RPMI8226 (cell line): ENCODE measurements around the gene COBLL1.

Source experiments
- DNase-seq: peaks from one replicate; pipeline ENCODE4 v3.0.0-alpha.2; 2015

Gene COBLL1, protein sequence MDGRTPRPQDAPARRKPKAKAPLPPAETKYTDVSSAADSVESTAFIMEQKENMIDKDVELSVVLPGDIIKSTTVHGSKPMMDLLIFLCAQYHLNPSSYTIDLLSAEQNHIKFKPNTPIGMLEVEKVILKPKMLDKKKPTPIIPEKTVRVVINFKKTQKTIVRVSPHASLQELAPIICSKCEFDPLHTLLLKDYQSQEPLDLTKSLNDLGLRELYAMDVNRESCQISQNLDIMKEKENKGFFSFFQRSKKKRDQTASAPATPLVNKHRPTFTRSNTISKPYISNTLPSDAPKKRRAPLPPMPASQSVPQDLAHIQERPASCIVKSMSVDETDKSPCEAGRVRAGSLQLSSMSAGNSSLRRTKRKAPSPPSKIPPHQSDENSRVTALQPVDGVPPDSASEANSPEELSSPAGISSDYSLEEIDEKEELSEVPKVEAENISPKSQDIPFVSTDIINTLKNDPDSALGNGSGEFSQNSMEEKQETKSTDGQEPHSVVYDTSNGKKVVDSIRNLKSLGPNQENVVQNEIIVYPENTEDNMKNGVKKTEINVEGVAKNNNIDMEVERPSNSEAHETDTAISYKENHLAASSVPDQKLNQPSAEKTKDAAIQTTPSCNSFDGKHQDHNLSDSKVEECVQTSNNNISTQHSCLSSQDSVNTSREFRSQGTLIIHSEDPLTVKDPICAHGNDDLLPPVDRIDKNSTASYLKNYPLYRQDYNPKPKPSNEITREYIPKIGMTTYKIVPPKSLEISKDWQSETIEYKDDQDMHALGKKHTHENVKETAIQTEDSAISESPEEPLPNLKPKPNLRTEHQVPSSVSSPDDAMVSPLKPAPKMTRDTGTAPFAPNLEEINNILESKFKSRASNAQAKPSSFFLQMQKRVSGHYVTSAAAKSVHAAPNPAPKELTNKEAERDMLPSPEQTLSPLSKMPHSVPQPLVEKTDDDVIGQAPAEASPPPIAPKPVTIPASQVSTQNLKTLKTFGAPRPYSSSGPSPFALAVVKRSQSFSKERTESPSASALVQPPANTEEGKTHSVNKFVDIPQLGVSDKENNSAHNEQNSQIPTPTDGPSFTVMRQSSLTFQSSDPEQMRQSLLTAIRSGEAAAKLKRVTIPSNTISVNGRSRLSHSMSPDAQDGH

GRCh38 chr2:164841719-164842623 is at the start of gene COBLL1:
COBLL1 (minus strand) TSS chr2:164841823; CDS start chr2:164841196, 627 bp downstream.
- DNase-seq, result peak; percentile 85

- no peak for DNase-seq
Measured at GRCh38 chr2:164890544-164890943, 48.9 kb upstream of the COBLL1 start.

GRCh38 chr2:164888592-164888991 is 47.0 kb upstream of the COBLL1 start:
- no peak for DNase-seq

GRCh38 chr2:164887434-164888144 is 46.0 kb upstream of the COBLL1 start:
- no peak for DNase-seq

GRCh38 chr2:164882276-164882675 is 40.7 kb upstream of the COBLL1 start:
- DNase-seq, result no peak

GRCh38 chr2:164881524-164881923 is 39.9 kb upstream of the COBLL1 start:
- no peak for DNase-seq

- no peak for DNase-seq
Measured at GRCh38 chr2:164879901-164880535, 38.4 kb upstream of the COBLL1 start.

- DNase-seq, result no peak
Measured at GRCh38 chr2:164877927-164878326, 36.3 kb upstream of the COBLL1 start.

- no peak for DNase-seq
Measured at GRCh38 chr2:164877169-164877568, 35.5 kb upstream of the COBLL1 start.

DNA sequence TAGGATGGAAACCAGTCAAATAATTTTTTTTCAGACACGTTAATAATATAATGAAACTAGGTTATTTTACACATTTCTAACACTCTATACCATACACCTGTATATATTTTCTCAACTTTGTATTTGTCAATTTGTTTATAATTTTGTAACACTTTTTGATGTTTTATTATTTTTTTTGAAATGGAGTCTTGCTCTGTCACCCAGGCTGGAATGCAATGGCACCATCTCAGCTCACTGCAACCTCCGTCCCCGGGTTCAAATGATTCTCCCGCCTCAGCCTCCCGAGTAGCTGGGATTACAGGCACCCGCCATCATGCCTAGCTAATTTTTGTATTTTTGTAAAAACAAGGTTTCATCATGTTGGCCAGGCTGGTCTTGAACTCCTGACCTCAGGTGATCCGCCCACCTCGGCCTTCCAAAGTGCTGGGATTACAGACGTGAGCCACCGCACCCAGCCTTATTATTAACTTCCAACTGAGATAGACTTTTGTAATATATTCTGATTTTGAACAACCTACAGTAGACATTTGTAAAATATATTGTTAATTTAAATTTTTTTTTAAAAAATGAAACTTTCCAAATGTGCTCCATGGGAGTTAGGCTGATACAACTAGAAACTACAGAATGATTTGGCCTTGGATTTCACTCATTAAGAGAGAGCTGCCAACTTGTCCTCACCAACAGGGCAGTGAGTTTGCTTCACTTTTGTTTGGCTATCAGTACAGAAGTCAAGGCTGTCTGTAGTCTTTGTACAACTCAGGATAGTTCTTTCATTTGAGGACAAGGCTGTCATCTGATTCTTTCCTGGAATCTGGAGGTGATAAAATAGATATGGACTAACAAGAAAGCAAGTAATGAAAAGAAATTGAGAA is 33.9 kb upstream of the COBLL1 start:
- no peak for DNase-seq

GRCh38 chr2:164873210-164873908 is 31.7 kb upstream of the COBLL1 start:
- no peak for DNase-seq

GRCh38 chr2:164871404-164871803 is 29.8 kb upstream of the COBLL1 start:
- DNase-seq, result no peak

GRCh38 chr2:164869420-164869772 is 27.8 kb upstream of the COBLL1 start:
- no peak for DNase-seq

GRCh38 chr2:164868563-164869419 is 27.2 kb upstream of the COBLL1 start:
- peak; percentile 70 for DNase-seq

DNA sequence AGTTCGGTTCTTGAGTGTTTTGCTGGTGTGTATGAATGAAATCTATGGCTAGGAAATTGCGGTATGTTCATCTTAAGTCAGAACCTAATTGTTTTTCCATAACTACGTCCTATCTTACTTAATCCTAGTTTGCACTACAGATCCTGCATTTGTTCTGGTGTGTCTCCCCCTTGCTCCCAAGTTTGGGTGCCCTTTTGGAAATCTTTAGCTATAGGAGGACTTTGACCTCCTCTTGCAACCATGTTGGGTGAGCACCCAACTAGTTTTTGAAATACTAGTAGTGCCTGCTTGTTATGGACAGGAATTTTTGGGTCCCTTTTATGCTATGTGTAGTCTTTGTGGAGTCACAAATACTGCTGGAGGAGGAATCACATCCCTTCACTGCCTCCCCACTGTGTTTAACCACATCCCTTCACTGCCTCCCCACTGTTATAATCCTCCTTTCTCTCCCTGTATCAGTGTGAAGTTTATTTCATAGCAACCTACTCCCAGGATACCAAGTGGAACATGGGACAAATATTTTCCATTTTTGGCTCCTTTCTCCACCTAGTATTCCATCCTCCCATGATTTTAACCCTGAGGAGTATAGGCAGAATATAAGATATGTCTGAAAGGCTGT is 26.3 kb upstream of the COBLL1 start:
- no peak for DNase-seq

DNA sequence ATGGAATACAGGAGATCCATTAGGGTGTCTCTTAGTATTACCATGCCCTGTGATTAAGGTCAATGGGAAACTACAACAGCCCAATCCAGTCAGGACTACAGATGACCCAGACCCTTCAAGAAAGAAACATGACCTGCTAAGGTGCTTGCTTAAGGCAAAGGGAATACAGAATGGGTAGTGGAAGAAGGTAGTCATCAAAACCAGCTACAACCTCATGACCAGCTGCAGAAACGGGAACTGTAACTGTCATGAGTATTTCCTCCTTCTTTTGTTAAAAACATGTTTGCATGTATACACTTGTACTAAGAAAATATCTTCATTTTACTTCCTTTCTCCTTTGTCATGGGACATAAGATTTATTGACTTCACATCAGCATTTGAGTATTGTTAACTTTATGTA is 24.8 kb upstream of the COBLL1 start:
- peak; percentile 53 for DNase-seq

- no peak for DNase-seq
Measured at GRCh38 chr2:164860694-164861042, 19.0 kb upstream of the COBLL1 start.
